Vagina (tissue), 2 donors: Measurements from ENCODE around the gene ANAPC10. TPM values are rescaled to one million over a fixed set of nuclear protein-coding genes. Genes with fewer than 3 reads are reported as not detected.

Experiments used
- DNase-seq, 2 donors: peaks; one replicate each; pipeline ENCODE4 v3.0.0-alpha.2; 2017; ENCODE audit errors: extremely low spot score in 2 of 2
- H3K27ac ChIP-seq: fragments of 200-600 bp; sonication (generic); one replicate; pipeline ENCODE4 v1.5.1; 2019
- H3K27me3 ChIP-seq: fragments of 200-600 bp; sonication (generic); one replicate; pipeline ENCODE4 v1.5.1; 2019
- H3K36me3 ChIP-seq, 2 donors: fragments of 200-600 bp; sonication (generic); one replicate each; pipeline ENCODE4 v1.5.1; 2017 to 2019
- H3K4me1 ChIP-seq: fragments of 200-600 bp; sonication (generic); one replicate; pipeline ENCODE4 v1.5.1; 2019
- H3K4me3 ChIP-seq, 2 donors: fragments of 200-600 bp; sonication (generic); 1 replicate in 1 of 2; 2 replicates in 1 of 2; pipeline ENCODE4 v1.5.1; 2016 to 2019
- H3K9me3 ChIP-seq: fragments of 200-600 bp; sonication (generic); one replicate; pipeline ENCODE4 v1.5.1; 2019
- POLR2A ChIP-seq, 2 donors: fragments of 450-650 bp; IDR thresholded peaks; one replicate each; pipeline ENCODE4 v1.6.1; 2017; ENCODE audit warnings: antibody characterized with exemption in 2 of 2, mild to moderate bottlenecking in 2 of 2, moderate library complexity in 2 of 2
- POLR2AphosphoS5 ChIP-seq, 2 donors: sonication (generic); formaldehyde crosslinking; IDR thresholded peaks; one replicate each; pipeline ENCODE4 v1.9.0; 2017; ENCODE audit warnings: antibody characterized with exemption in 2 of 2, mild to moderate bottlenecking in 2 of 2, low read depth in 1 of 2; ENCODE audit not compliant: insufficient read depth in 1 of 2
- intact Hi-C: fragments of 100-400 bp; cut with DNase I; formaldehyde crosslinking; loops from one replicate; pipeline ENCODE4 v1.15.1; 2023
- total RNA-seq: library from RNA; depleted of rRNA; stranded (reverse); fragments of >200 nt; gene quantifications from one replicate; pipeline ENCODE4 v1.2.3, GENCODE V29; 2016
- TF ChIP-seq, protein P1 (sequence below), 3 experiments: fragments of 450-650 bp in 2 of 3; fragments of 200-600 bp in 1 of 3; sonication (generic) in 1 of 3; IDR thresholded peaks; one replicate each; pipeline ENCODE4 v1.5.1; 2017 to 2019; ENCODE audit warnings: antibody characterized with exemption in 3 of 3, mild to moderate bottlenecking in 2 of 3, moderate library complexity in 2 of 3

Gene ANAPC10
- total RNA-seq, 1 donor from 2014 or later: 17.4 TPM

DNA sequence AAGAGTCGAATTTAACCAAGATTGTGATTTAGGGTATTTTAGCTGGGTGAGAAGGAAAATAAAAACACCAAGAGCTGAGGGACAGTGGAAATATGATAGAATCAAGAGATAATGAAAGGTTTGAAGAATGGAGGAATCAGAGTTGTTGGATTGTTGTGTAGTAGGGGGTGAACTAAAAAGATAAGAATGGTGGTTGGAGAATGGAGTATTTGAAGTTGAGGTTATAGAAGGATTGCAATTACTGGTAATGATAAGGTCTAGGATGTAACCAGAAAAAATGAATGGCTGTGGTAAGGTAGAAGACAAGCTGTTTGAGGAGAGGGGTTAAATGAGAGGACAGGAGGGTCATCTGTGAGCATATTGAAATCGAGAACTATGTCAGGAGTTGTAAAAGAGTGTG lies 4.6 kb upstream of the ANAPC10 start:
- no peak overlapping the region for H3K4me3 ChIP-seq
- H3K27ac ChIP-seq: no peak overlapping the region
- H3K4me1 ChIP-seq: peaks cover 40% of the 10 kb centered on the region
- no peaks in the 10 kb centered on the region for H3K9me3 ChIP-seq
- H3K36me3 ChIP-seq: peaks cover 0 to 13% of the 10 kb centered on the region in 2 donors
- no peaks in the 10 kb centered on the region for H3K27me3 ChIP-seq
- TF ChIP-seq, protein P1, sequence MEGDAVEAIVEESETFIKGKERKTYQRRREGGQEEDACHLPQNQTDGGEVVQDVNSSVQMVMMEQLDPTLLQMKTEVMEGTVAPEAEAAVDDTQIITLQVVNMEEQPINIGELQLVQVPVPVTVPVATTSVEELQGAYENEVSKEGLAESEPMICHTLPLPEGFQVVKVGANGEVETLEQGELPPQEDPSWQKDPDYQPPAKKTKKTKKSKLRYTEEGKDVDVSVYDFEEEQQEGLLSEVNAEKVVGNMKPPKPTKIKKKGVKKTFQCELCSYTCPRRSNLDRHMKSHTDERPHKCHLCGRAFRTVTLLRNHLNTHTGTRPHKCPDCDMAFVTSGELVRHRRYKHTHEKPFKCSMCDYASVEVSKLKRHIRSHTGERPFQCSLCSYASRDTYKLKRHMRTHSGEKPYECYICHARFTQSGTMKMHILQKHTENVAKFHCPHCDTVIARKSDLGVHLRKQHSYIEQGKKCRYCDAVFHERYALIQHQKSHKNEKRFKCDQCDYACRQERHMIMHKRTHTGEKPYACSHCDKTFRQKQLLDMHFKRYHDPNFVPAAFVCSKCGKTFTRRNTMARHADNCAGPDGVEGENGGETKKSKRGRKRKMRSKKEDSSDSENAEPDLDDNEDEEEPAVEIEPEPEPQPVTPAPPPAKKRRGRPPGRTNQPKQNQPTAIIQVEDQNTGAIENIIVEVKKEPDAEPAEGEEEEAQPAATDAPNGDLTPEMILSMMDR (IDR thresholded peaks at IDR 0.05): no peak
- no peak for TF ChIP-seq POLR2A (IDR thresholded peaks at IDR 0.05)
- no peak for TF ChIP-seq POLR2AphosphoS5 (IDR thresholded peaks at IDR 0.05; ENCODE audit: insufficient read depth in 1 of 2, low read depth in 1 of 2)
- no peak for DNase-seq
- intact Hi-C loops: no loop called here

DNA sequence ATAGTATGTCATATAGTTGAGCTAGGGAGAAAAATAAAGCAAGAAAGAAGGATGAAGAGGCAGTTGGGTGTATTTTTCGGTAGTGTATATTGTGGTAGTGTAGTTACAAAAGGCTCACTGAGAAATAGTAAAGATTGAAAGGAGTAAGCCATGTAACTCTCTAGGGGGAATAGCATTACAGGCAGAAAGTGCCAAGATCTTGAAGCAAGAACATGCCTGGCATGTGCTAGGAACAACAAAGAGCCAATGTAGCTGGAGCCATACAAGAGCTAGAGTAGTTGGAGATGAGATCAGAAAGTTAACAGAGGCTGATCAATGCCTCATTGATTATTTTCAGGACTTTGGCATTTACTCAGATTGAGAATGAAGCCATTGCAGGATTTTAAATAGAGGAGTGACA lies 3.1 kb upstream of the ANAPC10 start:
- TF ChIP-seq POLR2AphosphoS5 (IDR thresholded peaks at IDR 0.05; ENCODE audit: insufficient read depth in 1 of 2, low read depth in 1 of 2) (no peak), POLR2A (IDR thresholded peaks at IDR 0.05) (no peak)
- TF ChIP-seq, protein P1 (IDR thresholded peaks at IDR 0.05): no peak
- no peak overlapping the region for H3K27ac ChIP-seq
- no peaks in the 10 kb centered on the region for H3K9me3 ChIP-seq
- DNase-seq: no peak
- H3K4me1 ChIP-seq: peaks cover 55% of the 10 kb centered on the region
- intact Hi-C loops: no loop called here
- H3K4me3 ChIP-seq: no peak overlapping the region
- peaks cover 0 to 7% of the 10 kb centered on the region in 2 donors for H3K36me3 ChIP-seq
- H3K27me3 ChIP-seq: no peaks in the 10 kb centered on the region

DNA sequence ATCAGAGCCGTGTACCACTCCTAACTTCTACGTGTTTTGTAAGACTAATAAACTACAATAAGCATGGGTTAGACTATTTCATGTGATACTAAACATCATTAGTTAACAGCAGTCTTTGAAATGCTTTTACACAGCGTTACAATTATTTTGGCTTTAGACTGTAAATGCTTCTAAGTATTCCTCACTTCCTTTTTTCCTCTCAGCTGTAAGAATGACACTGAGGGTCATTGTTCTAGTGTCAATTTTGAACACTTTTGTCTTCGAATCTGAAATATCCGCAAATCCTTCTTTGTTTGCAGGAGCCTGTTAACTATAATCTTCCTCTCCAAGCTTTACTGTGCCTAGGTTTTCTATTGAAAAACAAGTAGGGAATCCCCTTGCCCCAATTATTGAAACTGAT lies 1.7 kb upstream of the ANAPC10 start:
- Histone ChIP-seq H3K9me3 (no peaks in the 10 kb centered on the region), H3K36me3 (peaks cover 0 to 16% of the 10 kb centered on the region in 2 donors), H3K4me3 (peak overlapping the region; percentile 77 to 91), H3K4me1 (peaks cover 55% of the 10 kb centered on the region), H3K27me3 (no peaks in the 10 kb centered on the region), H3K27ac (no peak overlapping the region)
- intact Hi-C loops: no loop called here
- no peak for DNase-seq
- TF ChIP-seq POLR2A (IDR thresholded peaks at IDR 0.05): no peak
- TF ChIP-seq, protein P1 (IDR thresholded peaks at IDR 0.05): no peak
- no peak for TF ChIP-seq POLR2AphosphoS5 (IDR thresholded peaks at IDR 0.05; ENCODE audit: insufficient read depth in 1 of 2, low read depth in 1 of 2)

DNA sequence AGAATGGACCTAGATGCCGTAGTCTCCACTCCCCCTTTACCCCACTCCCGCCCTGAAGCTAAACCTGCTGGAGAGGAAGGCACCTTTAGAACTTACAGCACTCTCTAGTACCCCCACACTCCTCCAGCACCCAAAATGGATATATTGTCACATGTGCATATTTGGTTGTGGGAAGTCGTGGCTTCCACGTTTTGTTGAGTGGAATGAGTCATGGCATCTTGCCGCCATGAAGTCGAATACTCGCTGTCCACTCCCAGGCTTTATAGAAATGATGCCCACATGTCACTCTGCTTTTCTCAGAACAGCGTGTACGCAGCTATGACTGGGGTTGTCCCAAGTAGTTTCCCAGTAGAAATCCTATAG lies 660 bp upstream of the ANAPC10 start:
- H3K4me3 ChIP-seq: peak overlapping the region; percentile 77 to 91
- intact Hi-C loops: no loop called here
- peaks cover 55% of the 10 kb centered on the region for H3K4me1 ChIP-seq
- H3K27me3 ChIP-seq: no peaks in the 10 kb centered on the region
- no peak for TF ChIP-seq POLR2A (IDR thresholded peaks at IDR 0.05)
- no peak for TF ChIP-seq POLR2AphosphoS5 (IDR thresholded peaks at IDR 0.05; ENCODE audit: insufficient read depth in 1 of 2, low read depth in 1 of 2)
- TF ChIP-seq, protein P1 (IDR thresholded peaks at IDR 0.05): no peak
- no peaks in the 10 kb centered on the region for H3K9me3 ChIP-seq
- H3K36me3 ChIP-seq: peaks cover 0 to 26% of the 10 kb centered on the region in 2 donors
- no peak for DNase-seq
- H3K27ac ChIP-seq: peak overlapping the region; percentile 90

DNA sequence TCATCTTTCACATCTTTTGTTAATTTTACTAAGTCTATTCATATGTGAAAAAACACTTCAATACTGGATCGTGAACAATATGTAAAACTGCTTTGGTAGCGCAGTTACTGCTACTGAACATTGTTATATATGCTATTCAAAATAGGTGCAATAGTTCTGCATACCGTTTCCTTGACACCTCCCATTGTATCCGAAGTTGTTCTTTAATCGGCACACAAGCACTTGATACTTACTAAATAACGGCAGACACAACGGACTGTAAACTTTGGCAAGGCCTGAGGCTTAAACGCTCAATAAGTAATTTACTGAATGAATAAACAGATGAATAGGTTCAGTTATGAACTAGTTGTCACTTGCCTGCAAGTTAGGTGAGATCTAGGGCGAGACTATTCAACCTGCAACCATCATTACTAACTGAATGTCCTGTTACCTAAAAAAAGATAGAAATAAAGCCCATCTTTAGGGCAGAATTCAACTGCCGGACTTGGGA lies 620 bp downstream of the ANAPC10 start:
- Histone ChIP-seq H3K4me3 (peak overlapping the region; percentile 77 to 91), H3K27me3 (no peaks in the 10 kb centered on the region), H3K4me1 (peaks cover 51% of the 10 kb centered on the region), H3K9me3 (no peaks in the 10 kb centered on the region), H3K27ac (peak overlapping the region; percentile 90), H3K36me3 (peaks cover 0 to 34% of the 10 kb centered on the region in 2 donors)
- intact Hi-C loops: no loop called here
- TF ChIP-seq, protein P1 (IDR thresholded peaks at IDR 0.05): no peak
- TF ChIP-seq POLR2A (IDR thresholded peaks at IDR 0.05): no peak
- no peak for TF ChIP-seq POLR2AphosphoS5 (IDR thresholded peaks at IDR 0.05; ENCODE audit: insufficient read depth in 1 of 2, low read depth in 1 of 2)
- DNase-seq: no peak
